IMR-90 (cell line): ENCODE results near the gene PTPRQ. TPM values are rescaled to one million over a fixed set of nuclear protein-coding genes. Genes with fewer than 3 reads are reported as not detected.

Experiments
- ATAC-seq: fragments of 200-7000 bp; cut with Tn5 transposase; 2 replicates; pipeline ENCODE4 v1.9.1; 2020; ENCODE audit warnings: low read depth, mild to moderate bottlenecking, moderate library complexity
- BruUV-seq: library from RNA; stranded (reverse); fragments of 400-500 nt; replicated peaks from 2 replicates; lab custom pipeline; 2021; lab: Mats Ljungman, UMichigan
- CTCF ChIA-PET: fragments of 300-600 bp; formaldehyde crosslinking; extraction: SDS; loops from one replicate; lab custom pipeline; 2021; ENCODE audit warnings: antibody characterized with exemption; lab: Yijun Ruan, JAX
- POLR2A ChIA-PET: fragments of 300-600 bp; sonication (Branson Sonifier 250); formaldehyde crosslinking; loops from one replicate; lab custom pipeline; 2022; ENCODE audit warnings: antibody characterized with exemption; ENCODE audit not compliant: unreplicated experiment; lab: Charles Lee
- DNase-seq: peaks from one replicate; pipeline ENCODE4 v3.0.0; 2013
- H2AFZ ChIP-seq: replicated peaks from 2 replicates; pipeline ENCODE3; 2013; ENCODE audit warnings: low read length, mild to moderate bottlenecking; ENCODE audit not compliant: poor library complexity
- H2AK5ac ChIP-seq: 2 replicates; pipeline ENCODE4 v1.6.1; 2013; ENCODE audit warnings: low read depth, low read length, inconsistent platforms
- H2AK9ac ChIP-seq: replicated peaks from 2 replicates; pipeline ENCODE3; 2013; ENCODE audit warnings: mild to moderate bottlenecking, low read depth, low read length, moderate library complexity; ENCODE audit not compliant: poor library complexity
- H2BK120ac ChIP-seq: 2 replicates; pipeline ENCODE4 v1.6.1; 2013; ENCODE audit warnings: low read depth, low read length, inconsistent platforms
- H2BK15ac ChIP-seq: 3 replicates; pipeline ENCODE4 v1.6.1; 2013; ENCODE audit warnings: low read depth, low read length, inconsistent platforms
- H2BK20ac ChIP-seq: 2 replicates; pipeline ENCODE4 v1.6.1; 2013; ENCODE audit warnings: low read depth, mild to moderate bottlenecking, inconsistent platforms, low read length, moderate library complexity
- H2BK5ac ChIP-seq: 2 replicates; pipeline ENCODE4 v1.6.1; 2013; ENCODE audit warnings: mild to moderate bottlenecking, low read depth, low read length, inconsistent platforms; ENCODE audit not compliant: poor library complexity, severe bottlenecking
- H3K14ac ChIP-seq: replicated peaks from 2 replicates; pipeline ENCODE4 v1.6.1; 2013; ENCODE audit warnings: low read depth, low read length, inconsistent platforms
- H3K18ac ChIP-seq: 2 replicates; pipeline ENCODE4 v1.6.1; 2013; ENCODE audit warnings: low read depth, low read length, control low read depth
- H3K23ac ChIP-seq: 2 replicates; pipeline ENCODE4 v1.6.1; 2013; ENCODE audit warnings: low read depth, low read length, inconsistent platforms
- H3K27ac ChIP-seq: 2 replicates; pipeline ENCODE4 v1.5.1; 2013; ENCODE audit warnings: mild to moderate bottlenecking, control low read depth, low read length; ENCODE audit not compliant: insufficient read depth
- H3K27me3 ChIP-seq: 2 replicates; pipeline ENCODE4 v1.6.1; 2013; ENCODE audit warnings: low read length; ENCODE audit not compliant: control insufficient read depth, insufficient read depth
- H3K36me3 ChIP-seq: 2 replicates; pipeline ENCODE4 v1.6.1; 2013; ENCODE audit warnings: low read length, mixed read lengths; ENCODE audit not compliant: control insufficient read depth, insufficient read depth
- H3K4ac ChIP-seq: 2 replicates; pipeline ENCODE4 v1.6.1; 2013; ENCODE audit warnings: low read depth, low read length, inconsistent platforms
- H3K4me1 ChIP-seq: 2 replicates; pipeline ENCODE4 v1.6.1; 2013; ENCODE audit warnings: low read length, mixed read lengths; ENCODE audit not compliant: control insufficient read depth, insufficient read depth
- H3K4me2 ChIP-seq: 2 replicates; pipeline ENCODE4 v1.6.1; 2013; ENCODE audit warnings: low read depth, mild to moderate bottlenecking, control low read depth, low read length, moderate library complexity
- H3K4me3 ChIP-seq: 2 replicates; pipeline ENCODE4 v1.5.1; 2013; ENCODE audit warnings: low read depth, mild to moderate bottlenecking, control low read depth, low read length, moderate library complexity; ENCODE audit not compliant: insufficient read depth
- H3K56ac ChIP-seq: 2 replicates; pipeline ENCODE4 v1.6.1; 2013; ENCODE audit warnings: low read length, inconsistent platforms; ENCODE audit not compliant: insufficient read depth; ENCODE audit errors: extremely low read depth
- H3K79me1 ChIP-seq, 2 experiments: 2 replicates each; pipeline ENCODE4 v1.6.1; 2013; ENCODE audit warnings: low read length in 2 of 2, inconsistent platforms in 1 of 2, low read depth in 1 of 2
- H3K9ac ChIP-seq: 2 replicates; pipeline ENCODE4 v1.6.1; 2013; ENCODE audit warnings: low read depth, low read length, control low read depth
- H3K9me1 ChIP-seq: 2 replicates; pipeline ENCODE4 v1.6.1; 2013; ENCODE audit warnings: low read length, inconsistent platforms; ENCODE audit not compliant: insufficient read depth
- H3K9me3 ChIP-seq: 2 replicates; pipeline ENCODE4 v1.6.1; 2013; ENCODE audit warnings: low read length; ENCODE audit not compliant: control insufficient read depth, insufficient read depth
- H4K20me1 ChIP-seq: 2 replicates; pipeline ENCODE4 v1.6.1; 2013; ENCODE audit warnings: low read length, inconsistent platforms; ENCODE audit not compliant: insufficient read depth
- H4K5ac ChIP-seq: 2 replicates; pipeline ENCODE4 v1.6.1; 2013; ENCODE audit warnings: mild to moderate bottlenecking, low read depth, low read length, control low read depth
- H4K8ac ChIP-seq, 2 experiments: 2 replicates each; pipeline ENCODE4 v1.6.1; 2013; ENCODE audit warnings: low read depth in 2 of 2, low read length in 2 of 2, control low read depth in 1 of 2, inconsistent platforms in 1 of 2
- H4K91ac ChIP-seq: 2 replicates; pipeline ENCODE4 v1.6.1; 2013; ENCODE audit warnings: low read depth, low read length, inconsistent platforms; ENCODE audit not compliant: insufficient read depth
- BHLHE40 ChIP-seq: fragments of 150-350 bp; IDR thresholded peaks from 2 replicates; pipeline ENCODE4 v1.6.1; 2016; ENCODE audit warnings: mild to moderate bottlenecking, low read depth, low read length
- CEBPB ChIP-seq: IDR thresholded peaks from 2 replicates; pipeline ENCODE4 v1.6.1; 2012; ENCODE audit warnings: low read depth, low read length, improper control_type of control experiment
- CHD1 ChIP-seq: IDR thresholded peaks from 2 replicates; pipeline ENCODE4 v1.6.1; 2012; ENCODE audit warnings: low read depth, low read length, improper control_type of control experiment
- FOS ChIP-seq: fragments of 150-350 bp; IDR thresholded peaks from 2 replicates; pipeline ENCODE4 v1.6.1; 2016; ENCODE audit warnings: low read depth, low read length
- MAFK ChIP-seq: IDR thresholded peaks from 2 replicates; pipeline ENCODE4 v1.6.1; 2012; ENCODE audit warnings: low read depth, low read length, improper control_type of control experiment
- MAZ ChIP-seq: IDR thresholded peaks from 2 replicates; pipeline ENCODE4 v1.6.1; 2012; ENCODE audit warnings: low read depth, mild to moderate bottlenecking, low read length, improper control_type of control experiment, moderate library complexity, borderline replicate concordance
- MXI1 ChIP-seq: IDR thresholded peaks from 2 replicates; pipeline ENCODE4 v1.6.1; 2012; ENCODE audit warnings: low read depth, mild to moderate bottlenecking, low read length, moderate library complexity, borderline replicate concordance
- NFE2L2 ChIP-seq: fragments of 150-350 bp; IDR thresholded peaks from 2 replicates; pipeline ENCODE4 v1.6.1; 2016; ENCODE audit warnings: low read depth, mild to moderate bottlenecking, low read length
- POLR2A ChIP-seq: IDR thresholded peaks from 2 replicates; pipeline ENCODE4 v1.6.1; 2012; ENCODE audit warnings: mild to moderate bottlenecking, low read depth, low read length
- RAD21 ChIP-seq: IDR thresholded peaks from 2 replicates; pipeline ENCODE4 v1.6.1; 2012; ENCODE audit warnings: low read length, improper control_type of control experiment
- RCOR1 ChIP-seq: IDR thresholded peaks from 2 replicates; pipeline ENCODE4 v1.6.1; 2012; ENCODE audit warnings: mild to moderate bottlenecking, low read length, improper control_type of control experiment; ENCODE audit not compliant: insufficient replicate concordance
- RFX5 ChIP-seq: IDR thresholded peaks from 2 replicates; pipeline ENCODE4 v1.8.0; 2012; ENCODE audit warnings: low read depth, mild to moderate bottlenecking, low read length, moderate library complexity
- SMC3 ChIP-seq: fragments of 150-350 bp; IDR thresholded peaks from 2 replicates; pipeline ENCODE4 v1.6.1; 2016; ENCODE audit warnings: low read depth, mild to moderate bottlenecking, antibody characterized with exemption, low read length, moderate library complexity
- WGBS, 2 experiments: methylation state at CpG; one replicate each; pipeline versions ENCODE4 v1.1.5 to v1.1.7; 2013; ENCODE audit warnings: missing lambda C conversion rate in 2 of 2; ENCODE audit not compliant: insufficient read length in 1 of 2; ENCODE audit errors: extremely low coverage in 2 of 2; 5-methylcytosine and 5-hydroxymethylcytosine counted together
- dilution Hi-C: fragments of 300-500 bp; cut with HindIII; formaldehyde crosslinking; loops from one replicate; pipeline ENCODE4 v1.14.3; 2018; ENCODE audit warnings: low sequenced_read_pairs; ENCODE audit not compliant: unreplicated experiment
- in situ Hi-C: fragments of 300-500 bp; cut with MboI; formaldehyde crosslinking; loops from 3 replicates; pipeline ENCODE4 v1.14.3; 2019; ENCODE audit warnings: low sequenced_read_pairs, inconsistent platforms, mixed read lengths
- intact Hi-C: fragments of 100-400 bp; cut with micrococcal nuclease; formaldehyde crosslinking; loops from 2 replicates; pipeline ENCODE4 v1.10.0; 2022
- polyA plus RNA-seq, 3 experiments: library from polyadenylated mRNA; depleted of rRNA; stranded (reverse); fragments of >200 nt; gene quantifications; 2 replicates each; pipeline ENCODE4 v1.2.3, GENCODE V29; 2012; ENCODE audit warnings: low replicate concordance in 1 of 3
- total RNA-seq: library from RNA; depleted of rRNA; stranded (reverse); fragments of >200 nt; gene quantifications from 2 replicates; pipeline ENCODE4 v1.2.3, GENCODE V29; 2012
- TF ChIP-seq, protein P1 (sequence below): fragments of 150-350 bp; IDR thresholded peaks from 2 replicates; pipeline ENCODE4 v1.6.1; 2017; ENCODE audit warnings: mild to moderate bottlenecking, antibody characterized with exemption, low read length, low read depth
- TF ChIP-seq, protein P2 (sequence below): conservative IDR thresholded peaks from 2 replicates; pipeline ENCODE4 v1.5.1; 2012; ENCODE audit warnings: mild to moderate bottlenecking, low read depth, low read length, improper control_type of control experiment
- TF ChIP-seq, protein P3 (sequence below): fragments of 150-350 bp; IDR thresholded peaks from 2 replicates; pipeline ENCODE4 v1.6.1; 2016; ENCODE audit warnings: low read depth, mild to moderate bottlenecking, low read length, moderate library complexity, borderline replicate concordance

PTPRQ gene
- total and polyA plus RNA-seq, 2 of the 4 experiments (the other 2 are of a cell fraction), result 0.96 to 1.4 TPM

DNA sequence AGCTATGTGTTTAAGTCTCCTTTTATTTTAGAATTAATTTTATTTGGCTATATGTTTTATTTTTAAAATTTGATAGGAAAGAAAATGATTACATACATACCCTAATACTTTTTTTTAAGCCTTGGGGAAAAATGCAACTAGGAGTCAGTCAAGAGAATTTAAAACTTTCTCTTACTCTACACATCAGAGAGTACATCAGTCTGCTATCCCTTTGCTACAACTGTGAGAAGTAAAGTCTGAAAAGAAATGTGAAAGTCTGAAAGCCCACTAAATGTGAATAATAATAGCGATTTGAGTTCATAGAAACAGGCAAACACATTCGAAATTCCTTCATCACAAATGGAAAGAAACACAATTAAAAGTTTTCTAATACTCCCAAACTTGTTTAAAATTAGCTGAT lies 95.0 kb downstream of the PTPRQ start:
- Histone ChIP-seq H2BK120ac (no peak overlapping the region), H2BK20ac (no peak overlapping the region), H3K36me3 (no peaks in the 10 kb centered on the region), H4K20me1 (no peaks in the 10 kb centered on the region), H3K23ac (no peak overlapping the region), H3K9me3 (no peaks in the 10 kb centered on the region), H3K4me1 (0 out of 2 replicates have a peak, but pooled peaks cover 2% of the 10 kb centered on the region), H2AK9ac (no peak overlapping the region), H3K18ac (no peak overlapping the region), H3K4me3 (no peak overlapping the region), H2BK15ac (no peak overlapping the region), H4K5ac (no peak overlapping the region), H2AFZ (no peak overlapping the region), H3K4ac (no peak overlapping the region), H3K9ac (no peak overlapping the region), H2AK5ac (no peak overlapping the region), H2BK5ac (no peak overlapping the region), H3K14ac (no peak overlapping the region), H3K9me1 (no peaks in the 10 kb centered on the region; the same call in 1 of the 2 replicates), H3K27me3 (no peaks in the 10 kb centered on the region), H3K4me2 (no peak overlapping the region), H3K79me1 (no peaks in the 10 kb centered on the region), H4K8ac (no peak overlapping the region), H4K91ac (no peak overlapping the region), H3K27ac (no peak overlapping the region), H3K56ac (no peak overlapping the region)
- DNase-seq, result no peak
- BruUV-seq, result no TSS peak
- no peak for ATAC-seq
- TF ChIP-seq NFE2L2, result no peak
- TF ChIP-seq, protein P1, sequence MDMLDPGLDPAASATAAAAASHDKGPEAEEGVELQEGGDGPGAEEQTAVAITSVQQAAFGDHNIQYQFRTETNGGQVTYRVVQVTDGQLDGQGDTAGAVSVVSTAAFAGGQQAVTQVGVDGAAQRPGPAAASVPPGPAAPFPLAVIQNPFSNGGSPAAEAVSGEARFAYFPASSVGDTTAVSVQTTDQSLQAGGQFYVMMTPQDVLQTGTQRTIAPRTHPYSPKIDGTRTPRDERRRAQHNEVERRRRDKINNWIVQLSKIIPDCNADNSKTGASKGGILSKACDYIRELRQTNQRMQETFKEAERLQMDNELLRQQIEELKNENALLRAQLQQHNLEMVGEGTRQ, result no peak
- no peak for TF ChIP-seq SMC3
- TF ChIP-seq CEBPB, result no peak
- TF ChIP-seq BHLHE40, result no peak
- no peak for TF ChIP-seq RCOR1
- no peak for TF ChIP-seq MAFK
- TF ChIP-seq RAD21, result no peak
- no peak for TF ChIP-seq CHD1
- TF ChIP-seq, protein P2, sequence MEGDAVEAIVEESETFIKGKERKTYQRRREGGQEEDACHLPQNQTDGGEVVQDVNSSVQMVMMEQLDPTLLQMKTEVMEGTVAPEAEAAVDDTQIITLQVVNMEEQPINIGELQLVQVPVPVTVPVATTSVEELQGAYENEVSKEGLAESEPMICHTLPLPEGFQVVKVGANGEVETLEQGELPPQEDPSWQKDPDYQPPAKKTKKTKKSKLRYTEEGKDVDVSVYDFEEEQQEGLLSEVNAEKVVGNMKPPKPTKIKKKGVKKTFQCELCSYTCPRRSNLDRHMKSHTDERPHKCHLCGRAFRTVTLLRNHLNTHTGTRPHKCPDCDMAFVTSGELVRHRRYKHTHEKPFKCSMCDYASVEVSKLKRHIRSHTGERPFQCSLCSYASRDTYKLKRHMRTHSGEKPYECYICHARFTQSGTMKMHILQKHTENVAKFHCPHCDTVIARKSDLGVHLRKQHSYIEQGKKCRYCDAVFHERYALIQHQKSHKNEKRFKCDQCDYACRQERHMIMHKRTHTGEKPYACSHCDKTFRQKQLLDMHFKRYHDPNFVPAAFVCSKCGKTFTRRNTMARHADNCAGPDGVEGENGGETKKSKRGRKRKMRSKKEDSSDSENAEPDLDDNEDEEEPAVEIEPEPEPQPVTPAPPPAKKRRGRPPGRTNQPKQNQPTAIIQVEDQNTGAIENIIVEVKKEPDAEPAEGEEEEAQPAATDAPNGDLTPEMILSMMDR, result no peak
- TF ChIP-seq RFX5, result no peak
- no peak for TF ChIP-seq FOS
- no peak for TF ChIP-seq MXI1
- no peak for TF ChIP-seq MAZ
- TF ChIP-seq, protein P3, sequence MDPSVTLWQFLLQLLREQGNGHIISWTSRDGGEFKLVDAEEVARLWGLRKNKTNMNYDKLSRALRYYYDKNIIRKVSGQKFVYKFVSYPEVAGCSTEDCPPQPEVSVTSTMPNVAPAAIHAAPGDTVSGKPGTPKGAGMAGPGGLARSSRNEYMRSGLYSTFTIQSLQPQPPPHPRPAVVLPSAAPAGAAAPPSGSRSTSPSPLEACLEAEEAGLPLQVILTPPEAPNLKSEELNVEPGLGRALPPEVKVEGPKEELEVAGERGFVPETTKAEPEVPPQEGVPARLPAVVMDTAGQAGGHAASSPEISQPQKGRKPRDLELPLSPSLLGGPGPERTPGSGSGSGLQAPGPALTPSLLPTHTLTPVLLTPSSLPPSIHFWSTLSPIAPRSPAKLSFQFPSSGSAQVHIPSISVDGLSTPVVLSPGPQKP, result no peak
- no peak for TF ChIP-seq POLR2A
- intact Hi-C loops (no loop called here), dilution Hi-C loops (no loop called here), in situ Hi-C loops (no loop called here)
- WGBS, 2 experiments, result no CpG with 5 or more reads among the region's 2 CpGs
- CTCF ChIA-PET, result interaction anchor here (0.6 kb wide), 1 partner anchor 28 kb away, joined by 6 read pairs; no protein-coding TSS in a partner anchor
- POLR2A ChIA-PET, result no interaction called here
